GM12872 (cell line): ENCODE data around the gene VPS45.
A peak's percentile ranks its signal among the peaks of the same experiment; 100 is the strongest.

ENCODE experiments used
- TF ChIP-seq, protein P1 (sequence below): IDR thresholded peaks from 3 replicates; pipeline ENCODE4 v1.5.1; 2011; ENCODE audit warnings: low read depth, mild to moderate bottlenecking, low read length, moderate library complexity; ENCODE audit not compliant: insufficient read depth

VPS45 gene

DNA sequence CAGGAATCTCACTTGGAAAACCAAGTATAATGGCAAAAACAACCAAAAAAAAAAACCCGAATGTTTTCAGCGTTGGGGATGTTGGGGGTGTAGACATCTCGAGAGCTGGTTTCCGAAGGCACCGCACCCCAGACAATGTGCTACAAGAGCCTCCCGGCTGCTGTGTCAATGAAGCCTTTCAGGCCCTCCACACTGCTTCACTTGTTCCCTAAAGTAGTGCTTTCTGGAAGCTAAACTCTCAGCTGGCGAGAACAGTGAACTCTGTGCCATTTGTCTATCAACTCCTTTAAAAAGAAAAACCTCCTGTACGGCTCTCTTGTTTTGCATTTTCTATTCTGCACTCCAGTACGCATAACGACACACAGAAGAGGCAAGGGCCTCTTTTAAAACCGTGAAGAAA, 114.7 kb downstream of the VPS45 start:
- TF ChIP-seq, protein P1, sequence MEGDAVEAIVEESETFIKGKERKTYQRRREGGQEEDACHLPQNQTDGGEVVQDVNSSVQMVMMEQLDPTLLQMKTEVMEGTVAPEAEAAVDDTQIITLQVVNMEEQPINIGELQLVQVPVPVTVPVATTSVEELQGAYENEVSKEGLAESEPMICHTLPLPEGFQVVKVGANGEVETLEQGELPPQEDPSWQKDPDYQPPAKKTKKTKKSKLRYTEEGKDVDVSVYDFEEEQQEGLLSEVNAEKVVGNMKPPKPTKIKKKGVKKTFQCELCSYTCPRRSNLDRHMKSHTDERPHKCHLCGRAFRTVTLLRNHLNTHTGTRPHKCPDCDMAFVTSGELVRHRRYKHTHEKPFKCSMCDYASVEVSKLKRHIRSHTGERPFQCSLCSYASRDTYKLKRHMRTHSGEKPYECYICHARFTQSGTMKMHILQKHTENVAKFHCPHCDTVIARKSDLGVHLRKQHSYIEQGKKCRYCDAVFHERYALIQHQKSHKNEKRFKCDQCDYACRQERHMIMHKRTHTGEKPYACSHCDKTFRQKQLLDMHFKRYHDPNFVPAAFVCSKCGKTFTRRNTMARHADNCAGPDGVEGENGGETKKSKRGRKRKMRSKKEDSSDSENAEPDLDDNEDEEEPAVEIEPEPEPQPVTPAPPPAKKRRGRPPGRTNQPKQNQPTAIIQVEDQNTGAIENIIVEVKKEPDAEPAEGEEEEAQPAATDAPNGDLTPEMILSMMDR = no peak

DNA sequence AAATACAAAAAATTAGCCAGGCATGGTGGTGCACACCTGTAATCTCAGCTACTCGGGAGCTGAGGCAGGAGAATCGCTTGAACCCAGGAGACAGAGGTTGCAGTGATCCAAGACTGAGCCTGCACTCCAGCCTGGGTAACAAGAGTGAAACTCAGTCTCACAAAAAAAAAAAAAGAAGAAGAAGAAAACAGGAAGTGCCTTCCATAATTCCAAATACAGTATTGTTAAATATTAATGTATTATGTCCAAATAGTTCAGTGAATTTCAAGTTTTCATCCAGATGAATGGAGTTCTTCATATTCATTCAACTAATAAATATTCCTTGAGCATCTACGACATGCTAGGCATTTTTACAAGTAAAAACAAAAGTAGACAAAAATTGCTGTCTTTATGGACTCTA, 115.5 kb downstream of the VPS45 start:
- TF ChIP-seq, protein P1 = no peak

DNA sequence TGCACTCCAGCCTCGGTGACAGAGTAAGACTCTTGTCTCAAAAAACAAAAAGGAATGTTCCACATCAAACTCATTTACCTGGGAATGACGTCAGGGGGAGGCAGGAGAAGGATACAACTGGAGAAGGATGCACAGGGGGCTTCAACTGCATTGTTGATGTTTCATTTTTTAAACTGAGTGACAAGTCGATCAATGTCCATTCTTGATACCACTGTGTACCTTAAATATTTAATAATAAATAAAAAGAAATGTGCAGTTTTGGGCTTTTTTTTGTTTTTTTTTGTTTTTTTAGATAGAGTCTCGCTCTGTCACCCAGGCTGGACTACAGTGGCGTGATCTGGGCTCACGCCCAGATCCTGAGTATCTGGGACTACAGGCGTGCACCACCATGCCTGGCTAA, 117.9 kb downstream of the VPS45 start:
- TF ChIP-seq, protein P1 = no peak

DNA sequence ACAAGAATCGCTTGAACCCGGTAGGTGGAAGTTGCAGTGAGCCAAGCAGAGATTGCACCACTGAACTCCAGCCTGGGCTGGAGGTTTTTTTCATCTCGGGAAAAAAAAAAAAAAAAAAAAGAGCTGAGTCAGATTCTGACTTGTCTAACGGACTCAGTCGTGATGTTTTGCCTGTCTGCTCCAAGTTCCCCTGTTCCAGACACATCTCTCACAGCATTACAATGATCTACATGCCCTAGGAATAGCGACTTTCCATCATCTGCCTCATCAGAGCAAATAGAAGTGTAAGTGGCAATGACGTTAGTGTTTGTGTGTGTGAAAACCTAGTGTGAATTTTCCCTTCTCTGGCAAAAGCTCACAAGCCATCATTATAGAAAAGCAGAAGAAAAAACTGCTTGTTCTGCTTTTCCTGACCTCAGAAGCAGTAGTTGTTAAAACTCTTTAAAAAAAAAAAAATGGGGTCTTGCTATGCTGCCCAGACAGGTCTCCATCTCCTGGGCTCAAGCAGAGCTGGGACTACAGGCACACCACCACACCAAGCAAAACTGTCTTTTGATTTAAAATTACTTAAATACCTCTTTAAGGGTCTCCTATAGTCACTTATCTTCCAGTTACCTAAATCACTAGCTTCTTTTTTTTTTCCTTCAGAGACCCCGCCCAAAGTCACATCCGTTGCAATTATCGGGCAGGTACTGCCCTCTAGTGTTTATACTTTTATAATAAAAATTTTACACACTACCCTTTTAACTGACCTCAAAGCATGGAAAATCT, 119.4 kb downstream of the VPS45 start:
- TF ChIP-seq, protein P1 = peak; percentile 26; the same call in 1 of the 3 replicates

DNA sequence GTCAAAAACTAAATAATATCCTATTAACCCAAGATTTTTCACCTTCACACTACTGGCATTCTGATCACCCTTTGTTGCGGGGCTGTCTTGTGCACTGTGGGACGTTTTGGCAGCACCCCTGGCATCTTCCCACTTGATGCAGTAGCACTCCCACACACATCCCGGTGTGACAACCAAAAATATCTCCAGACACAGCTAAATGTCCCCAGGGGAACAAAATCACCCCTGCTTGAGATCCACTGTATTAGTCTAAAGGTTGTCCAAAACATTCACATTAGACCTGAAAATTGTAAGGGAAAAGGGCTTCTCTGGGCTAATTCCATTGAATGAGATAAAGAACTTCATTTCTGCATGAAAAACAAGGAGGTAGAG, 120.0 kb downstream of the VPS45 start:
- TF ChIP-seq, protein P1 = no peak

DNA sequence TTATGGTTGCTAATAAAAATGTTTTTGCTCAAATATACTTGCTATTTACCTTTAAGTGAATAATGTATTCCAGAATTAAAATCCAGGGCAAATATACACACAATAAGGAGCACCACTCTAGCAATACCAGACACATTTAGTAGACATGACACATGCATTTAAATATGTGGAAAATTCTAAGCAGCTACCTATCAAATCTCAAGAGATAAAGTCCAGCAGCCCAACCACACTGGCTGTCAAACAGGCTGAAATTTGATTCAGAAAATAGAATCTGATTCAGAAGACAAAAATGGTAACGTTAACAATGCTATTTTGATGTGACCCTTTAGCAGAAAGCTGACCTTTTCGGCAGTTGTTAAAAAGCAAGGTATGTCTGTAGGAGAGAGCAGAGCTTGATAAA, 124.4 kb downstream of the VPS45 start:
- TF ChIP-seq, protein P1 = no peak

DNA sequence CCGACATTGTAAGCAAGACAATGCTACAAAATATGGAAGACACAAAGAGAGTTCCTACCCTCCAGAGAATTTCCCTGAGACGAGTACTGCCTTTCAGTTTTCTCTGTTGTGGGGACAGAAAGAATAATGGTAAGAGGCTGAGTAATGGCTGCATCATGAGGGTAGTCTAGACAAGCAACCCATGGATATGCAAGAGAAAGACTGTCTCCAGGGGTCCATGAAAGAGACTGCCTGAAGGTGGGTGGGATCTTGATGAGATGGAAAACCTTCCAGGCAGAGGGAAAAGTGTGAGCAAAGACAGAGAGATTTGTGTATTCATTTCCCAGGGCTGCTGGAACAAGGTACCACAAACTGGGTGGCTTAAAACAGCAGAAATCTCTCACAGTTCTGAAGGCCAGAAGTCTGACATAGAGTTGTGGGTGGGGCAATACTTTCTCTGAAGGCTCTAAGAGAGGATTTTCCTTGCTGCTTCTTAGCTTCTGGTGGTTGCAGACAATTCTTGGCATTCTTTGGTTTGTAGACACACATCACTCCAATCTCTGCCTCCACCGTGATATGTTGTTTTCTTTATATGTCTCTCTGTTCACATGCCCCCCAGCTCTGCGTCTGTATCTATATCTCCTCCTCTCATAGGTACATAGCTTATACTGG, 126.9 kb downstream of the VPS45 start:
- TF ChIP-seq, protein P1 = no peak
